Jurkat, Clone E6-1 (cell line): ENCODE measurements around the gene ARHGAP24.

Experiments used
- DNase-seq: peaks from one replicate; pipeline ENCODE4 v3.0.0-alpha.2; 2011; ENCODE audit warnings: low read depth, low spot score
- H3K4me3 ChIP-seq: 2 replicates; pipeline ENCODE4 v1.5.1; 2011; ENCODE audit warnings: mild to moderate bottlenecking, low read length, control low read depth, moderate library complexity

The ARHGAP24 gene

DNA sequence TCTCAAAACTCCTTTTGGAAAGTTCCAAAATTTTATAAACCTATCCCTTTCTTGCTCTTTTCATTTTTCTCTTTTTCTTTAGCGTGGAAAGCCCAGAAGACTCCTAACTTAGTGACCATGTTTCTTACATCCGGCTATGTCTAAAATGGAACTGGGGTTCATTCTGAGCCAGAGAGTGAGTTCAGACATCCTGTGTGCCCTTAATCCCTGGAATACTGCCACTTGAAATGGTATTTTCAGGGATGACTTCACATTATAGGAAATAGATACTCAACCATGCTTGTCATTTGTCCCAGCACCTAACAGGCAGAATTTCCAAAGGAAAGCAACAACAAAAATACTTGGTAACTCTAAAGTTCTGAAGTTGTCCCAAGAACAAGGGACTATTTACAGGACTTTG, 379.6 kb downstream of the ARHGAP24 start:
- DNase-seq = no peak
- no peak overlapping the region for H3K4me3 ChIP-seq

DNA sequence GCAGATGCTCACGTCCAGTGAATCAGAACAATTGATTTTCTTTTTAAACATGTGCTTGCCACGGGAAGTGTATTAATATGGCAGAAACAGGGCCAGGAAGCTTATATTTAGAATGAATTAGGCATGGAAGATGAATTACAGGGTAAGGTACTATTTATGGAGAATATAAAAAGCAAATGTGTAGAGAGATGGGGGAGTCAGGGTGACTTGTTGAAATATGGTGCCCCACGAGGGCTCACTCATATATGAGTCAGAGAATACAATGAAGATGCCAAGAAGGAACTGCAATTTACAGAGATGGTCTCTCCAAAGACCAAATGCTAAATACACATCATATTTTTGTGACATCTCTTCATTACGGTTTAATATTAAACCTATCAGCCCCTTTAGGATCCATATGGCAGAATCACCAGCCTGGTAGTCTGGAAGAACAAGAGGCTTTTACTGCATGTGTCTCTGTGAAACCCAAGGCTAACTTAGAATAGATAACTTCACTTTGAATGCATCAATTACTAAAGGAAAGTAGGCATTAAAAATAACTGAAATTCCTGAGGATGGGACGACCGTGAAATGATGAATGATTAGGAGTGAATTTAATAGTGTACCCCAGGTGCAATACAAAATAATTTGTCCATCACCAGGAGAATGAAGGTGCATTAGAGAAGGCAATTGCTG, 385.3 kb downstream of the ARHGAP24 start:
- H3K4me3 ChIP-seq = no peak overlapping the region
- no peak for DNase-seq

DNA sequence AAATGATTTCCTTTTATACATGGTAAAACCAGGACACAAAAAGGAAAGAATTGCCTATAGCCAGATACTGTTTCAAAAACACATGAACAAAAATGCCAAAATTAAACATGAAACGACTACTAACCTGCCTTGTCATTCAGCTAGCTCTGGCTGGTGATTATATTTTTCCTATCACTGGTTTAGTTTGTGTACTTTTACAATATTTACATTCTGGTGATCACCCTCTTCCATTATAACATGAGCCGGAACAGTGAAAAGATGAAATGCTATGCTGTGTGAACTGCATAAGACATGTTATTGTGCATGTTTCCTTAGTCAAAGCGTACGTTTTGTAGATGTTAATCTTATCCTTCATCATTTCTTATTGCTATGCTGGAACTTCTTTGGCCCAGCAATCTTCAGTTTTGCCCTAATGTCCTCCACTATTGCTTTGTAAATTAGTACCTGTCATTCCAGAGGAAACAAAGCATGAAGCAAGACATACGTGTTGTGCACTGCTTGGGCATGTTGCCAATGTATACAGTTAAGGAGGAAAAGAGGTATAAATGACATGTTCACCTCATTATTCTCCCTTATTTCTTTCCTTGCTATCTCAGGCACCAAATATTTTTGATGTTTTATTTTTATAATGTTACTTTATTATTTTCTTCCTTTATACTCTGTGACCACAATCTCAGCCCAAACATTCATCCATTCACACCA, 386.3 kb downstream of the ARHGAP24 start:
- no peak overlapping the region for H3K4me3 ChIP-seq
- no peak for DNase-seq

DNA sequence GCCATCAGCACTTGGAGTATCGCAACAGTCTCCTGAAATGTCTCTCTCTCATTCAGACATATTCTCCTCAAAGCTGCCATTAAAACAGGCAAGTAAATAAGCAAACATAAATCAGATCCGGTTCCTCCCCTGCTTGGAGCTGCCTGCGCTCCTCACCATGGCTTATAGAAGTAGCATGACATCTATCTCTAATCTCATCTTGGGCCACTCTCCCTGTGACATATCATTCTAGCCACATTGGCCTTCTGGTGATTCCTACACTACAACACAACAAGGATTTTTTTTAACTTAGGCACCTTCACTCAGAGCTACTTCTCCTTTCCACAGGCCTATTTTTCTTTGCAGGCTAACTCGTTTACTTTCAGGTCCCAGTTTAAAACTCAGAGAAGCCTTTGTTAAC, 387.9 kb downstream of the ARHGAP24 start:
- DNase-seq = no peak

DNA sequence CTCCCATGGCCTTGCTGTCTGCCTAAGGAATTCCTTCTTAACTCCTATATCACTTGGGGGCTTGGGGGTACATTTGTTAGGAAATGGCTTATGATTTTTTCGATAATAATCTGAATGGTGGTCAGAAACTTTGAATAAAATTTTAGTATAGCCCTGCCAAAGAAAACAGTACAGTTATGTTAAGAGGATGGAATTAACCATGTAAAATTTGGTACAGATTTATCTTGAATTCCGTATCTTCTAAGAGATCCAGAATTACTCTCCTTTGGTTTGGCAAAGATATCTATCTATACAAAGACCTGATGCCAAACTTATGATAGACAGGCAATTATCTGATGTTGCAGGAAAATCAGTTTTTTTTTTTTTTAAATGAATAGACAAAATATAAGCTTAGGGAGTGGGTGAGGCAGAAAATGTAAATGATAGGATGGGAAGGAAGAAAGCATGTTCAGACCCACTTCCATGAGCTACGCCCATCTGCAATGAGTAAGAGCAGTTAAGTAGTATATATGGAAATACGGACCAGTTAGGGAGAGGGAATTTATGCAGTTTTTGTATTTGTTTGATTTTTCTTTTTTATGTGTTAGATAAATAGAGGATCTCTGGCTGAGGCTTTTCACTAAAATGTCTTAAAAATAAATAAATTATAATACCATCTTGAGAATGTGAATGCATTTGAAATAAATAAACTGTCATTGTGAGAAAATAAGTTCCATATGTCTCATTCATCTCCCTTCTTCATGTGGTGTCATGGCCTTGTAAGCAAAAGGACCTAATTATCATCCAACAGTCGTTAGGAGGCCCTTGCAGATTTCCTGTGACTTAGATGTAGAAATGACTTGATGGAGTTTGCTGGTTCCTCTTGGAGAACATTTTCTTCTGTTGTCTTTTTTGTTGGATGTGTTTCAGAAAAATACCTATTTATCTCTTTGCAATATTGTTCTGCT, 389.6 kb downstream of the ARHGAP24 start:
- no peak for DNase-seq
- H3K4me3 ChIP-seq = no peak overlapping the region

More for the DNA sequence above, 387.9 kb downstream of the ARHGAP24 start:
- no peak overlapping the region for H3K4me3 ChIP-seq

DNA sequence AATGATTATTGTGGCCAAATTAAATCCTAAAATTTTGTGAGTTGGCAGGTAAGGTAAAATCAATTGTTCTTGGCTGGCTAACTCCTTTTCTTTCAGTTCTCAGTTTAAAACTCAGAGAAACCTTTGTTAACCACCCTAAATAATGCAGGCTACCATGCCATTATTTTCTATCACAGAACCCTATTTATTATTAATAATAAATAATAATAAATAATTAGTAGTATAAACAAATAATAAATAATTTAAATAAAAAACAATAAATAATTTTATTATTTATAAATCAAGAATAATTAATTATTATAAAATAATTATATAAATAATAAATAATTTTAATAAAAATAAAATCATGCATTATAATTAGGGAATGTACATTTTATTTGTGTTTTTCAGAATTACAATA, 390.3 kb downstream of the ARHGAP24 start:
- DNase-seq = no peak
- H3K4me3 ChIP-seq = no peak overlapping the region

DNA sequence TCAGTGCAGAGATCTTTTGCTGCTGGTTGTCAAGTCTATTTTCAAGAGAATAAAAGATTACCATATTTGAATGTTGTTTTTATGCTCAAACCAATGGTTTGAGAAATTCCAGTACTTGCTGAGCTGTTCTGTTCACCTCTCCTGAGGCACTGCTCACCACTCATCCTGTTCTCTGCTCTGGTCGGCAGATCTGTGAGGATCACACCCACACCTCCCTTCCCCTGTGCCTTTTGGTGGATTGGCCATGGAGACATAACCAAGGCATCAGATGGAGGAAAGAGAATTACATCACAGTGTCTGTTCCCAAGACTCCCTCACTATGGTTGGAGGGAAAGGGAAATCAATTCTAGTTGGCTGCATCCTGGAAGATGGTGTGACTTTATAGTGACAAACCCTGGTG, 391.6 kb downstream of the ARHGAP24 start:
- no peak overlapping the region for H3K4me3 ChIP-seq
- DNase-seq = no peak

DNA sequence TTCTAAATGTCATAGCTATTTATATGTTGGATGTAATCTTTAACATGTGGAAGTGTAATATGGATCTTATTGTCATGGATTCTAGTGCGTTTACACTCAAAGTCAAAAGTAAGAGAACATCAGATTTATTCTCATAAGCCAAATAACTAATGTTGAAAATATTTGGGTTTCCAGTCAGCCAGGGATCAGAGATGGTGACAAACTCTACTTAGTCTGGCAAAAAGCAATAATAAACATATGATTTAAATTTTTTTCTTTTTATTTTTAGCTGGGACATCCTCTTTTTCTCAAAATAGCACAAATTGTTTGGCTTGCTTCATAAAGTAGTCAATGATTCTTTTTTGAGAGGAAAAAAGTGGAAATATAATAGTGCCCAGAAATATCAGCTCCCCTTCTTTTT, 392.3 kb downstream of the ARHGAP24 start:
- DNase-seq = no peak
- no peak overlapping the region for H3K4me3 ChIP-seq

DNA sequence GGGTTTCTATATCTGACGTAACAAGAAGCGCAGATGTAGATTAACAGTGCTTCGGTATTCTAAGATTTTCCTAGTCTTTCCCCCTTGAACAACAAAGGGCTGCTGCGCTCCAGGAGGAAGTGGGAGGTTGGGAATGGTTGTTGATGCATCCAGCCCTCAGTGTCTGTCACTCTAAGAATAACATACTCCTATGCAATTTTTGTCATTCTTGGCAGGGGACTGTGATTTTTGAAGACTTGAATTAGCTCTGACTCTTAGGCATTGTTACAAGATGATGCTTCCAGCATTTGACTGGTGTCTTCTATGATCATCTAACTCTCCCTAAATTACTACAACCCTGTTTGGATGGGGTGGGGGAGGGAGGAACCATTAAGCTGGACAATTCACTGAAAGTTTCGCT, 394.2 kb downstream of the ARHGAP24 start:
- no peak overlapping the region for H3K4me3 ChIP-seq
- DNase-seq = no peak

DNA sequence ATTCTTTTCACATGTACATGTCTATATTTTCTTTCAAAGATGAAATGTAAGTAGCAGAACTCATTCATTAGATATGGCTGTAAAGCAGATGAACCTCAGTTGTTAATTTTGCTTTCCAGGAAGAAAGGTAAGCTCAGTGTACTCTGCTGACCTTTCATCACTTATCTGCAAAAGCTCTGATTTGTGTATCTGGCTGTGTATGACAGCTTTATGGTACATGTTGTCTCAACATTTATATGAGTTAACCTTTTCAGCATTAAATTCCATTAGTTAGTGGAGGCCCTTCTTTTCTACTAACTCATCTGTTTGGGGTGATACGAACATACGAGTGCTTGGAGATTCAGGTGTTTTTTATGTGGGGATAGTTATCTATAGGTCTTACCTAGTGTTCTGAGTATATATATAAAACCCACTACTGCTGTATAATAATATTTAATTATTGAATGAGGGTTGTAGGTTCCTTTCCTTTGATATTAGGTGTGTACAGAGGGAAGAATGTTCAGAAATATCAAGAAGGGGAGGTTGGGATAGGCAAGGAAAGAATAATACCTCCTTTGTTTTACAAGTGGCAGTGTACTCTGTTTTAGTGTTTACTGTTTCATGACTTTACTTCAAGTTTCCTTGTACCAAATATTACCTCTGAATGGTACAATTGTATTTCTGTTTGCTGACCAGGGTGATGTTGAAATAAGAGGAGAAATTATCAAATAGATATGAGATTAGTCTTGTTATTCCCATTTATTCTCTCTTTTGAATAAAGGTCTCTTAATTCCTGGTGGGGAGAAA, 395.5 kb downstream of the ARHGAP24 start:
- DNase-seq = no peak
- no peak overlapping the region for H3K4me3 ChIP-seq

DNA sequence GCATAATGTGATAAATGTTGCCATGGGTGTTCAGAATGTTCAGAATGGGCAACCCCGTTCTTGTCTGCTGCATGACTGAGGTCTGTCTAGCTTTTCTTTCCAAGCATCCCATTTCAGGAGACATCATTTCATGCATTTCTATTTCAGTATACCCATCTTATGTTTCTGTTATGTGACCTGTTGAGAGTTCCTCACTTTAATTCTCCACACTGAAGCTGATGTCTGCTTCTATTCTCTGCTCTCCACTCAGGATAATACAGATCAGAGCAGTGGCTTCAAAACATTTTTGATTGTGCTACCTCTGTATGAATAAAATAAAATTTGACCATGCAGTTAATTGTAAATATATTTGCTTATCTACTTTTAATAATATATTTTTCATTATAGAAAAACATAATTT, 398.6 kb downstream of the ARHGAP24 start:
- DNase-seq = no peak
- H3K4me3 ChIP-seq = no peak overlapping the region

DNA sequence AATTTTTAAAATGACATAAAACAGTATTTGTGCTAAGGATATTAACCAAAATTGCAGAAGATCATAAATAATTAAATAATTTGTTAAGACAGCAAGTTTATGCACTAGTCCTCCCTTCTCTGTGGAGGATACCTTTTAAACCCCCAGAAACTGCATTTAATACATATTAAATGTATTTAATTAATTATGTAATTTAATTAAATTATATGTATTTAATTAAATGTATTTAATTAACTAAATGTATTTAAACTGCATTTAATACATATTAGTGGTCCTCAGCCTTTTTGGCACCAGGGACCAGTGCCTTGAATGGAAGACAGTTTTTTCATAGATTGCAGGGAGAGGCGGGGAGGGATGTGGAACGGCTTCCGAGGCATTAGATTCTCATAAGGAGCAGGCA, 404.6 kb downstream of the ARHGAP24 start:
- no peak overlapping the region for H3K4me3 ChIP-seq

DNA sequence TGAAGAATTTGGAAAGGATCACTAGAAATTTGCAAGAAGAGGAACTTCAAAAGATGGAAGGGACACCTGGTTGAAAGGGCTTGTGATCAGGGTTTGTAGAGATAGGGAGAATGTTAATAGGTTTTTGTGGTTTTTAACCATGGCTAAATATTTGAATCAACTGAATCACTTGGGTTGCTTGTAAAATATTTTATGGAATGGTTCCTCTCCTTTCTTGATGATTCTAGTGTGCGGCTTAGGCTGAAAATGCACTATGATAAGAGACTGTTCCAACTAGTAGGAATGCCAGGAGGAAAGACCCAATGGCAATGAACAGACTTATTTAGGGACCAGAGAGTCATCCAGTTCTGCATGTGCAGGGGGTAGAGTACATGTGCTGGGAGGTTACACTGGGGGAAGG, 408.2 kb downstream of the ARHGAP24 start:
- no peak for DNase-seq
- H3K4me3 ChIP-seq = no peak overlapping the region

More for the DNA sequence above, 404.6 kb downstream of the ARHGAP24 start:
- DNase-seq = no peak

DNA sequence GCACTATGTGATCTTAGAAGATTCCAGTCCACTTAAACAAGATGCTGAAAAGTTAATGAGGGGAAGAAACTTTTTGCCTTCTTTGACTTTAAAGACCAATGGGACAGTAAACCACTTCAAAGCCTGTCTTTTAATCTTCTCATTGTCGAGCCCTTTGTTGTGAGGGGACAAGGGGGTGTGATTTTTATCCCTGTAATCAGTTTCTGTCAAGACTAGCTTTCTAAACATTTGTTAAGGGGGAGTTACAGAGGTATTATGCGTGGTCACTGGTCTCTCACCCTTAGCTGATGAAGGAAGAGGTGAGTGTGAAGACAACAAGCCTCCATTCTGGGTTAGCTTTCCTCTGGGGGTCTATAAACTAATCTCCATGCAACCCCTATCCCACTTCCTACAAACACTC, 409.3 kb downstream of the ARHGAP24 start:
- no peak for DNase-seq
- no peak overlapping the region for H3K4me3 ChIP-seq

DNA sequence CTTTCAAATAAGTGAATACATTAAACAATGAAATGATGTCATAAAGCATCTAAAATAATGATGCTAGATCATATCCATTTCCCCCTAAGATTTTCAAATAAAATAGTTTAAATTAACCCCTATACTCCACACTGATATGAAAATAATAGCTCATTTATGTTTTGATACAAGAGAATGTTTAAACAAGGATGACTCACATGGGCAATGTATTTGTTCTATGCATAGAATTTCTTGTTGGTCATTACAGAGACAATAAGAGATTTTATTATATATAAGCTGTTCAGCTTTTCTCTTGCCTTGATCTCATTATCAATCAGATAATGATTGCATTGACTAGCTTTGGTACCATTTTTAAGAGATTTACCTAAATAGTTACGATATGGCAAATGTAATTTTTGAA, 411.7 kb downstream of the ARHGAP24 start:
- no peak overlapping the region for H3K4me3 ChIP-seq
- DNase-seq = no peak

DNA sequence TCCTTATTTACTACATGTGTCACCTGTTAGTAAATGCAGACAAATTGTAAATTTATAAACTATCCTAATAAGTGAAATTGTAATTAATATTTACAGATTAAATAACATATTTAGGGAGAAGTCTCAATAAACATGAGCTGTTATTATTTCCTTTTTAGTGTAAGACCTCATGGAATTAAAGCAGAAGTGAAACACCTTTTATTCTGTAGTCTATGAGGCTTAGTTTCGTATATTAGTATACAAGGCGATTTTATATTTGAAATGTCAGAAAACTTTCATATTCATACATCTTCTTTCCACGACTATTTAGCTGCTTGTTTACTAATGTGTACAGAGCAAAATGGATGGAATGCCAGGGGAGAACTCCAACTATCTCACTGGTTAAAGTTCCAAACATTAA, 414.4 kb downstream of the ARHGAP24 start:
- no peak overlapping the region for H3K4me3 ChIP-seq
- no peak for DNase-seq

DNA sequence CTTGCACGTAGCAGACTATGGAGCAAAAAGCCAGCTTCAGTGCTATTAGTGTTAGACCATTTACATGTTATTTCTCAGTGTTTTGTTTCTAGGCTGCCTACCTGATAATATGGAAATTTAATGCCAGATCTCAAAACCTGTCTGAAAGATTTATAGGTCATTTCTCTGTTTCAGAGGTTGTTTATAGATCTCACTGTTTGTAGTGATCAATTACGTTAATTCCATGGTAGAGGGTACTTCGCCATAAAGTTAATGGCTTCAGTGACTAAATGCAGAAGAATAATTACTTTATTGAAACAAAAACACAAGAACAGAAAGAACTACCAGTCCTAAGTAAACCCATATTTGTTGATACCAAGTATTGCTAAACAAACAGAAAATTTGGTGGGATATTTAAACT, 420.8 kb downstream of the ARHGAP24 start:
- no peak overlapping the region for H3K4me3 ChIP-seq
- no peak for DNase-seq

DNA sequence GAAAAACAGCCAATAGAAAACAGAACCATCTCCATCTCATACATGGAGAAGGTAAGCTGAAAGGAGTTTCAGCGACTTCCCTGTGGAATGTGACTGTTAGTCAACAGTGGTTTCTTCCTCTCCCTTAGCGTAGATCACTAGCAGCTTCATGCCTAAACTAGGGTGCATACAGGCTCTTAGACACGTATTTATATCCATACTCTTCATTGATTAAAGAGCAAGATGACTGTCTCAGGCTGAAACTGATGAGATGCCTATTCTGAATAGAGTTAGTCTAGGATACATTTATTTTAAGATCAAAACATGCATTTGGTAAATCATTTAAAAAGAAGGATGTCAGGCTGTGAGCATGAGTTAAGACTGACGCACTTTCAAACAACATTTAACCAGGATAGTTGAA, 423.3 kb downstream of the ARHGAP24 start:
- no peak for DNase-seq
- no peak overlapping the region for H3K4me3 ChIP-seq

DNA sequence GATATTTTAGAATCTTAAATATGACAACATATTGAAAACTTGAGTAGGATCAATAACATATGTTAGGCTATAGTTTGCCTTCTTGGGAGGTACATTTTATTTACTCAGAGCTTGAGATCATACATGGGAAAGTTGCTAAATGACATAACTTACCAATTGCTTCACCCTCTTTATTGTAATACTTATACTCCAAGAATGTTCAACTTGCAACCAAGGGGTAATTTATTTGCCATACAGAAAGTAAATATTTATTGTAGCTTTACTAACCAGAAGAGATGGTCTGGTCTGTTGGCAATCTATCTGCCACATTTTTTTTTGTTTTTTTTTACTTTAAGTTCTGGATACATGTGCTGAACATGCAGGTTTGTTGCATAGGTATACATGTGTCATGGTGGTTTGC, 426.6 kb downstream of the ARHGAP24 start:
- H3K4me3 ChIP-seq = no peak overlapping the region
- DNase-seq = no peak
